ENCODE data around the gene THSD4.
"Not testable (repeated sequence)": the region's sequence is repeated elsewhere in the genome, so short reads cannot be mapped to it uniquely, and the experiment has no call there.

THSD4 gene

DNA sequence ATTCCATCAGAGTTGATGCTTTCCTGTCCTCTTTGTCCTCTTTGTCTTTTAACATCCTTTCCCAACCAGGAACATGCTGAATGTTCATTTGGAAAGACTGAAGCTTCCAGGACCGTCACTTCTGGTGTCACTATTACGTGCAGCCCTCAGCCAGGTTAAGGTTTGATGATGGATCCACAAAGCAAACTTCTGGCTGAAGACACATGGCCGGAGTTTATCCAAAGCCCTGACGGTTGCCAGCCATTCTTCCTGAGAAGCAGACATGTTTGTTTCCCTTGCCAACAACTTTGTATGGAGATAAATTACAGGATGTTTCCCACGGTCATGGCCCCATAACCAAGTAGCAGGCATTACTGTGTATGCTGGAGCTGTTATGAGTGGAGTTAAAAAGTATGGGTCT is 236.9 kb downstream of the THSD4 start:
- no peak for DNase-seq (ENCODE audit: low spot score)

DNA sequence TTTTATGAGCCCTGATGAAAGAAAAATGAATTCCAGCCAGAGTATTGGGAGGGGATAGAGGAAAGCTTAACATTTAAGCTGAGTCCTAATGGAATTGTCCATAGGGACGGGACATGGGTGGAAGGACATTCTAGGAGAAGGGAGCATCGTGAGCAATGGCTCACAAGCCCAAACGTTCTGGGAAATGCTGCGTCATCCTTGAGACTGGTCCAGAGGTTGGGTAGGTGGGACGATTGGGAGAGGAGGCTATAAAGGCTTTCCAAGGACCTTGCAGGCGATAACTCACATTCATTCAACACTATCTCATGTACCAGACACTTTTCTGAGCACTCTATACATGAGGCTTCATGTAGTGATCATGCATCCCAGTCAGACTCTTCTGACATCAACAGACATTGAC is 237.5 kb downstream of the THSD4 start:
- no peak for DNase-seq (ENCODE audit: low spot score)

DNA sequence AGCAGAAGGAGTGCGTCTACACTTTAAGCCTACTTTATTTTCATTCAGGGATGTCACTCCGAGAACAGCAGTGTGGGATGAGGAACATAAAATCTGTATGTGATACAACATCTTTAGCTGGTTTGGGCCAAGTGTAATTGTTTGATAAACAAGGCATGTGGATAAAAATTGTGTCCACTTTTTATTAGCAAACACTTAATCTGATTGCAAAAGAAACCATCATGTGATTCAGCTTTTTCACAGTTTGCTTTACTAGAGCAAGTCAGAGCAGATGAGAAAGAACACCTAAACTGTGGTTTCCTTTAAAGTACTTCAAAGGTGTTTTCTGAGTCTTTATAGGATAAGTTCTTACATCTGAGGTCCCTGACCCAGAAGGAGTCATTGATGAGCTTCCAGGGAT is 237.9 kb downstream of the THSD4 start:
- no peak for DNase-seq (ENCODE audit: low spot score)

DNA sequence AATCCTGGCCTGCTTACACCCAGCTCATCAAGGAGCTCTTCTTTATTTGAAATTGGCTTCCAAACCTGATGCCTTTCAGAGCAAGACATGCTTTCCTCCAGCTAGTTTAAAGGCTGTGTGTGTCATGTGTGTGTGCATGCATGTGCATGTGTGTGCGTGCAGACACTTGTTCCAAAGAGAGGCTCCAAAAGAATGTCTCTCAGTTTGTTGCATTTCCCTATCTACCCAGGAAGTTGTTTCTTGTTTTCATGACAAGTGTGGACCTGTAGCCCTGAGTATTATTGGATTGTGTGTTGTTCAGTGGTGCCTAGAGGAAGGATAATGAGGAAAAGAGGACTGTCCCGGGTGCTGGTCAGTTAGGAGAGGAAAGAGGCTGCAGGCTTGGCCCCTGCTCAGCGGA is 240.0 kb downstream of the THSD4 start:
- DNase-seq (ENCODE audit: low spot score), result no peak

DNA sequence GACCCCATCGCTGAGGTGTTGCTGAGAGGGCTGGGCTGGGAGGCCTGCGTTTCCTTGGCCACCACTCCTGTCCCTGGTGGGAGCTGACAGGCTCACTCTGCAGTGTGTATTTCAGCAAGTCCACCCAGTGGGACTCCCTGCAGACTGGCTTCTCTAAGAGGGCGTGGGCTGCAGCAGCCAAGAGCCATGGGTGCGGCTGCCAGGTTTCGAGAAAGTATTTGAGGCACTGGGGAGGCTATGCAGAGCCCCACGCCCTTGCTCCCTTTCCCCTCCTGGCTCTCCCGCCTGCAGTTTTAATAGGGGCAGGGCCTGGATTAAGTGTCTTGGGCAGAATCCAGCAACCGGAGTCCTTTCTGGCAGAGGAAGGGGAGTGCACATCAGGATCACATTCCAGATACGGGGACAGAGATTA is 242.1 kb downstream of the THSD4 start:
- DNase-seq (ENCODE audit: low spot score), result no peak

DNA sequence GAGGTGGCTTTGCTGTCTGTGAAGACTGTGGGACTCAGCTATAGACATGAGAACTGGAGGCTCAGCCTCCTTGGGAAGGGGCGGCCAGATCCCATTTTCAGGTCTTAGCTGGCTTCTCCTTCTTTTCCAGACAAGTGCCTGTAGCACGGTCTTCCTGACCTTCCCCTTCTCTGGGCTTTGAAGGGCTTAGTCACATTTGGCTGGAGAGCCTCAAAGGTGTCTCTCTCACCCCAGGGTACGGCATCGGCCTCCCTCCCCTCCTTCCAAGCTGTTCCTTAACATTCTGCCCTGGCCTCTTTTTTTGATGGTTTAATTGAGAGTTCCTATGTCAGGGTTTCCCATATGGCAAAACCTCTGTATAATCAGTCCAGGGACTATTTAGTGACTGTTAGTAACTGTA is 242.7 kb downstream of the THSD4 start:
- DNase-seq (ENCODE audit: low spot score), result no peak

DNA sequence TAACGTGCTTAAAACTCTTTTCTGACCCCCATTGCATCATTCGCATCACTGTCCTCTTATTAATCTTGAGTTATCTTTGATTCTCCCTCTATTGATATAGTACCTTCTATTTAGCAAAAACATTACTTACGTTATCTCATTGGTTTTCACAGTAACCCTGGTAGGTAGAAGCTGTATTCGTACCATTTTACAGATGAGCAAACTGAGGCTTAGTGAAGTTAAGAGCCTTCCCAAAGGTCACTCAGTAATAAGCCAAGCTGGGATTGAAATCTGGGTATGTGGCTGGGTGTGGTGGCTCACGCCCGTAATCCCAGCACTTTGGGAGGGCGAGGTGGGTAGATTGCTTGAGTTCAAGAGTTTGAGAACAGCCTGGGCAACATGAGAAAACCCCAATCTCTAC is 244.0 kb downstream of the THSD4 start:
- DNase-seq (ENCODE audit: low spot score), result no peak

DNA sequence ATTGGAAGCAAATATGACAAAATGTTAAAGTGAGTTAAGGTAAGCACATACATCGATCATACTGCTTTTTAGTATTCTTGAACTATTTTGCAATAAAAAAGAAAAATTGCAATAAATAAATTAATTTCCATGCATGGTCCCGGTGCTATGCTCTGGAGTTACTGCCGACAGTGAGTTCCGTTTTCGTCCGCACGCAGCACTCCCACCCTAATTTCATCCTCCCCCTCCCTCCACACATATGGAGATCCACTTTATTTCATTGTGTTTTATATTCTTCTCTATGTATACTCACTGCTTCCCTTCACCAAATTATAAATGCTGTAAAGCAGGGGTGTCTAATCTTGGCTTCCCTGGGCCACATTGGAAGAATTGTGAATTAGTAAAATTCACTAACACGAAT is 247.3 kb downstream of the THSD4 start:
- no peak for DNase-seq (ENCODE audit: low spot score)

DNA sequence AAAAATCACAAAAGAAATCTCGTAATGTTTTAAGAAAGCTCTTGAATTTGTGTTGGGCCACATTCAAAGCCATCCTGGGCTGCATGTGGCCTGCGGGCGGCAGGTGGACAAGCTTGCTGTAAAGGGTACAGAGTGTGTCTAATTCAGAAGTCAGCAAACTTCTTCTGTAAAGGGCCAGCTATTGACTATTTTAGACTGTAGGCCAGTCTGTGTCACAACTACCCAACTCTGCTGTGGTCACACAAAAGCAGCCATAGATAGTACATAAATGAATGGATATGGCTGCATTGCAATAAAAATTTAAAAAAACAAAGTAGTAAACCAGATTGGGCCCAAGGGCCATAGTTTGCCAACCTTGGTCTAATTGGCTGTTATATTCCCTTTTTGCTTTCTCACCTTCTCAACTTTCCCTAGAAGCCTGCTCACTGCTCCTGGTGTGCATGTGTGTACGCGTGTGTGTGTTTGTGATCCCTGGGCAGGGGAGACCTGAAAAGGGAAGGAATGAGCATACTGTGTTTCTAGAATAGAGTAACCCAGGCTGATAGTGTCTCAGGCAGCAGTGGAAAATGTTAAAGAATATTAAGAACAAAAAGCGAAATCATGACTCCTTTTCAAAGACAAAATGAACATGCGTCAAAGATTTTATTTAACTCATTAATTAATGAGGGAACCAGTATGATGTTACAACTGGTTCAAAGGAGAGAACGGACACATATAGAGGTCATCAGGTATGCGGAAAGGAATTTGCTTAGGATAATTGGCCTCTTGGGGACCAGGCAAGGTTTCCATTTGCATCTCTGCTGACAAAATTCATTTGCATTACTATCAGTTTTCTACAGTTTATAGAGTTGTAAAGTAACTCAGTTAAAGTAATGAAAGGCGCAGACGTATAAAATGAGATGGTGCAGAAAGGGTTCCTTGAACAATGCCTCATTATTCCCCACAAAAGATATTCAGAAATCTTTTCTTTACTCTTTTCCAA is 248.0 kb downstream of the THSD4 start:
- DNase-seq (ENCODE audit: low spot score), result no peak

DNA sequence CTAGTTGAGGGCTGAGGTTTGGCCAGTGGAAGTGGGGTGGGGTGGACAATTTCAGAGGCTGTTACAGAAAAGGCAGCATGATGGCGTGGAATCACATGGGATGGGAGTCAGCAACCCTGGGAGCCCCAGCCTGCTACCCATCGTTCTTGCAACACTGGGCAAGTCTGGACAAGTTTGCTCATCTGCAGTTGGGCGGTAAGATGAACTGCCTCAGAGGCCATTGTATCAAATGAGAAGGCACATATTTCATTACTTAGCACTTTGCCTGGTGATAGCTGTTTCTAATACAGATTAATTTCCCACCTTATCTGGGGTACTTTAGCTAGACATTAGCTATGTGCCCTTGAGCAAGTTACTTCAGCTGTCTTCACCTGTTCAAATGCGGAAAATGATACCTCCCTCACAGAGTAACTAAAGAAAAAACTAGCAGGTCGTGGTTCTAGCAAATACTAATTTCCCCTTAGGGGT is 248.9 kb downstream of the THSD4 start:
- DNase-seq (ENCODE audit: low spot score), result no peak

DNA sequence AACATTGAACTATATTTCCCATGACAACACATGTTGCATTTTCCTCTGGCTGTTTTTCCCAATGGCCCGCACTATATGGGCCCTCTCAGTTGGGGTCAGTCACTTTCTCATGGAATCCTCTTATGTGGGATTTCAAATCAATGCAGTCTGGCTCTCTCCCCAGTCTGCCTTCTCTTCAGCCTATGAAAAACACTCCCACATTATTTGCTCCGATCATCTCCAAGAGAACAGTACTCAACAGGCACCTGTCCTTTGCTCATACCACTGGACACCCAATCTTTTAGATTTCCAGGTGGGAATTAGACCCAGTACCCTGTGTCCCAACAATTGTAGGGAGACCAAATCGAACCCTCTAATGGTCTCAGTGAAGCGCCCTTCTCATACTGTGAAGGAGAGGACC is 251.3 kb downstream of the THSD4 start:
- no peak for DNase-seq (ENCODE audit: low spot score)

DNA sequence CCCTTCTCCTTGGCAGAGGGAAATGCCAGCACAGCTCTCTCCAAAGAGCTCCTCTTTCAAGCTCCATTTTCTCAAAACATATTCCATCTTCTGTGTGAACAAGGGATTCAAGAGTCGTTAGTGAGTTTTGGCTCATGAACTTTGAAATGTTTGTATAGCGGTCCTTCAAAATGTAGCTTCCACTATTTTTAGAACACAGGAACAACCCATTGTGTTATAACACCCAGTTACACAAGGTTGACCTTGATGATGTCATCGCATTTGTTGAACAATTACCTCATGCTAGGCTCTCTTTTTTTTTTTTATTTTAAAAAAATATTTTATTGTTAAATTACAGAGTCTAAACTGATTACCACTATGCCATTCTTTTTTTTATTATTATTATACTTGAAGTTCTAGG is 251.7 kb downstream of the THSD4 start:
- DNase-seq (ENCODE audit: low spot score), result no peak

DNA sequence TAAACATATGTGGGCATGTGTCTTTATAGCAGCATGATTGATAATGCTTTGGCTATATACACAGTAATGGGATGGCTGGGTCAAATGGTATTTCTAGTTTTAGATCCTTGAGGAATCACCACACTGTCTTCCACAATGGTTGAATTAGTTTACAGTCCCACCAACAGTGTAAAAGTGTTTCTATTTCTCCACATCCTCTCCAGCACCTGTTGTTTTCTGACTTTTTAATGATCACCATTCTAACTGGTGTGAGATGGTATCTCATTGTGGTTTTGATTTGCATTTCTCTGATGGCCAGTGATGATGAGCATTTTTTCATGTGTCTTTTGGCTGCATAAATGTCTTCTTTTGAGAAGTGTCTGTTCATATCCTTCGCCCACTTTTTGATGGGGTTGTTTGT is 252.5 kb downstream of the THSD4 start:
- DNase-seq (ENCODE audit: low spot score), result not testable (repeated sequence)

DNA sequence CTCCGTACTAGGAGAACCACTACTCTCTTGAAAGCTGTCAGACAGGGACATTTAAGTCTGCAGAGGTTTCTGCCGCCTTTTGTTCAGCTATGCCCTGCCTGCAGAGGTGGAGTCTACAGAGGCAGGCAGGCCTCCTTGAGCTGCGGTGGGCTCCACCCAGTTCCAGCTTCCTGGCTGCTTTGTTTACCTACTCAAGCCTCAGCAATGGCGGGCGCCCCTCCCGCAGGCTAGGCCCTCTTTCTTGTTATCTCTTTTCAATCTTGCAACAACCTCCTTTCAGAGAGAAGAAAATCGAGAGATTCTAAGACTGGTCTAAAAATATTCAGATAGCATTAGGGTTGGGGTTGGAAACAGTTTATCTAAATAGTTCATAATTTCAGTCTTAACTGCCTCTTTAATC is 257.5 kb downstream of the THSD4 start:
- DNase-seq (ENCODE audit: low spot score), result not testable (repeated sequence)

DNA sequence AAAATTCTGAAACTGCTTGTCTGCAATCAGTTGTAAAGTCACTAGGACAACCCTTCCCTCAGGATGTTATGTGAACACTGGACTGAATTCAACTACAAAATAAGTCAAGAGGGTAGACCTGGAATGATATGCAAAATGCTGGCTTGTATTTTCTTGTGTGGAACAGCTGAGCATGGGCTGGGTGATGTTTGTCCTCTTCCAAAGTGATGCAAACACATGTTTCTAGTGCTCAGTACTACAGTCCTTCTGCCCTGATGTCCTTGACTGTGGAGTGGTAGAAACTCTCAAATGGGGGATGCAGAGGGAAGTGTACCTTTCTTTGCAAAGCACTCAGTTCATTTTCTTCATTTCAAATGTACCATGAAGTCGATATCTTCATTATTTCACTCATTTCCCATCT is 258.6 kb downstream of the THSD4 start:
- no peak for DNase-seq (ENCODE audit: low spot score)

DNA sequence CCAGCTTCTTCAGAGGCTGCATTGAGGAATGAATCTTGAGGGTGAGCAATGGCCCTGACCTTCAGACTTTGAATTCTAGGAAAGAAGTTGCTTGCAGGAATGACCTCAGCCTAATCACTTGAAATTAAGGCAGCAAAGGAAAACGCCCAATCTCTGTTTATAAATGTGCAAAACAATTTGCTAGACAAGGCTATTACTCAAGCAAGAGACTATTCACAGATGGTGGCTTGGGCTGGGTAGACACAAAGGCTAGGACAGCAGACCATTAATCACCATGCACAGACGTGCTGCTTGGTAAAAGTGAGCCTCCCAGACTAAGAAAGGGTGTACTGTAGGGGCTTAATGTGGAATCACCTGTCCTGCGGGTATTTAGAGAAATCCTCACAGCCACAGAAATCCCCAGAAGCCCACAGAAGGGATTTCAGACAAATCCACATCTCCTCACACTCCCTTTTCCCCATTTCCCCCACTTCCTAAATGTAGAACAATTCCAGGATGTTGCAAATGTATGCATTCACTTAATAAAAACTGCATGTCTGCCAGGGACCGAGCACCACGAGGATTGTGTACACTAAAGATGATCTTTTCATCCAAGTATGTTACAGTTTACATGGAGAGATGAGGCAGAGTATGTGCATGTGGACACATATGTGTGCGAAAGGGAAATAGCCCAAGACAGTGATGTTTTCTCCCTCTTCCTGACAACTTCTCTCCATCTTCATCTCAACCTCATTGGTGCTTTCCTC is 259.5 kb downstream of the THSD4 start:
- DNase-seq (ENCODE audit: low spot score), result no peak

DNA sequence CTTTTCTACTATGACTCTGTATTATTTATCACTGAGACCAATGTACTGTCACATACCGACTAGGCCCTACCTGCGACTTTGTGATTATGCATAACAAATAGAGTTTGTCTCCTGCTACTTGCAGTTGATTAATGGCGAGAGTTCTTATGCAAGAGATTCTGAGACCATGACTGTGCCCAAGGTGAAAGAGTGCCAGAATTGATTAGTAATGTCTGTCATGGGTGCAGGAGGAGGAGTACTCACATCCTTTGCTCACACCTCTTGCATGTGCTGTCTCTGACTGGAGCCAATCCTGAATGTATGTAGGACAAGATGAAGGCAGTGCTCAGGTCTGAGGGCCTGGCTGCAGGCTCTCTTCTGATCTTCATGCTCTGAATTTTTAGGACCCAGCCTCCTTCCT is 260.7 kb downstream of the THSD4 start:
- DNase-seq (ENCODE audit: low spot score), result no peak

DNA sequence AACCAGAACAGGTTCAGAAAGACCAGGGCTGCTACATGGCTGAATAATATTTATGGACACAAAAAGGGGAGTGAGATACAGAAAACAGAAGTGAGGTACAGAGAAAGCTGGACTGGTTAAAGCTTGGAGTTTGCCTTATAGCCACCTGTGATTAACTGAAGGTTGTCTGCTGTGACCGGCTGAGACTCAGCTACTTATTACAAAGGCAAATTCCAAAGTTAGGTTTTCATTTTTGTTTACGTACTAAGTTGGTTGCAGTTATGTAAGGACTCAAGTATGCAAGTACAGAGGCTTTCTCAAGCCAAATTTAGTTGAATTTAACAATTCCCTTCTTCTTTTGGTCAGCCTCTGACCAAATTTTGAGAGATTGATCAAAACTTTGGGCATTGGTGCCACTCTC is 264.6 kb downstream of the THSD4 start:
- DNase-seq (ENCODE audit: low spot score), result no peak

DNA sequence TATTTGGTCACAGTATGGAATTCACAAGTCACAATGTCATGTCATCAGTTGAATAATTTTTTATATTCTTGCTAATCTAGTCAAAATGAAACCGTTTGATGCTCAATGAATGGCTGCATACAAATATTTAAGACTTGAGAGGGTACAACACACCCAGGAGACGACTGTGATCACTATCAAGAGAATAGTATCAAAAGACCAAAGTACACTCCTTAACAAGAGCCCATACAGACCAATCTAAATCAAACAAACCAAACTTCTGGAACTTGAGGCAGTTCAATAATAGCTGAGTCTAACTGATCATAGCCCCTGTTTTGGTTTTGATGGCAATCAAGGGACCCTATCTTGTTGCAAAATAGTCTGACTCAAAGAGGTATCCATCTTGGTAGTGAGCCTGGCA is 265.1 kb downstream of the THSD4 start:
- DNase-seq (ENCODE audit: low spot score), result no peak

DNA sequence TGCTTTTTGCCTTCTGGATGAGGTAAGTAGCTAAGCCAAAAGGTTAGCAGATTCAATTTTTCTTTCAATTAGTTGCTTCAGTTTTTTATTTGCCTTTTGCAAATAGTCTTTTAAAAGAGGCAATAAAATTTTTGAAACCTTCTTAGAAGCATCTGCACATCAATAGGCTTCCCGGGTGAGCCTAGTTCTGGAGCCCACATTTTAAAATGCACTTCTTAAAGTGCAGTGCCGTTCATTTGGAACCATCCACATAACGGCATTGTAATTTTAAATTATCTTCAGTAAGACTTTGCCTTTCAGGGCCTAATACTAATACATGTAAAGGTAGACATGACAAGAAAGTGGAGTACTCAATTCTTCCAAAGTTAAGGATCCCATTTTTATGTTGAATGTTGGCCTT is 269.2 kb downstream of the THSD4 start:
- DNase-seq (ENCODE audit: low spot score), result no peak

DNA sequence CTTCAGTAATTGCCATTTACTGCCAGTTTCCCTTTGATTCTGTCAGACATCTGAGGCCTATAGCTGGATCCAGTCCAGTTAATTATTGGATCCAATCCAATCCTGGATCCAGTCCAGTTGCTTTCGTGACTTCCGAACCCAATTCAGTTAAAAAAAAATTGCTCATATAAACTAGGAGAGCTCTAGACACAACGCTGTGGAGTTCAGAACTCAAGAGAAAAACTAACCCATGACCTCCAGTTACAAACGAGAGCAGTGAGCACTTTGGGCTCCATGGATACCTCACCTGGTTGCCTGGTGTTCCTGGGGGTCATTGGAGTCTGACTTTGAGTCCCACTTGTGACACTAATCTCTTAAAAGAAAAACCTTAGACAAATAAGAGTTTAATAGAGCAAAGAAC is 269.8 kb downstream of the THSD4 start:
- DNase-seq (ENCODE audit: low spot score), result no peak

DNA sequence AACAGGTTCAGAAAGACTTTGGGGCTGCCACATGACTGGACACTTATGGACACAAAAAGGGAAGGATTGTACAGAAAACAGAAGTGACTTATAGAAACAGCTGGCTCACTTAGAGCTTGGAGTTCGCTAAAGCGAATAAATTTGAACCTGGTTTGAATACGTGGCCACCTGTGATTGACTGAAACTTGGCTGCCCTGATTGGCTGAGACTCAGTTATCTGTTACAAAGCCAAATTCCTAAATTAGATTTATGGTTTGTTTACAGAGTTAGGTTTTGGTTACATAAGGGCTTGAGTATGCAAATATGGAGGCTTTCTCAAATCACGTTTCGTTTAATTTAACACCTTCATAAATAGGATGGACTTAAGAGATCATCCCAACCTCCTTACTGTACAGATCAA is 270.2 kb downstream of the THSD4 start:
- no peak for DNase-seq (ENCODE audit: low spot score)

DNA sequence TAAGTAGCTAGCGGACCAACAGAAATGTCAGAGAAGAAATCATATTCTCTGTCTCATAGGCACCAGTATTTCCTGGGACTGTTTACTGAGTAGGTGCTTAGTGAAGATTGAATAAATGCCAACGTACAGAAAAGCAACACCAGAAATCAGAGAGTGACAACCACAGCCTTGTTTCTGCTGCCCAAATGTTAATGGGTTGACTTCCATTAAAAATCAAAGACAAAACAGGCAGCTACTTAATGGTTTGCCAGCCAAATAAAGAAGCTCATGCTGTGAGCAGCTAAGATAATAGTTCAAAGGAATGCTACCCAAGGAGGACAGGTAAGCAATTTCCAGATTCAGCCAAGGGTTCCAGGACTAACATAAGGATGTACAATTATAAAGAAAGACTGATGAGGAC is 270.7 kb downstream of the THSD4 start:
- no peak for DNase-seq (ENCODE audit: low spot score)
